Ishikawa (cell line): Measurements from ENCODE around the gene THOP1.

ENCODE experiments used
- CEBPB ChIP-seq: IDR thresholded peaks from 2 replicates; pipeline ENCODE4 v1.6.1; 2012
- CREB1 ChIP-seq: IDR thresholded peaks from 2 replicates; pipeline ENCODE4 v1.6.1; 2012; ENCODE audit warnings: low read depth
- EGR1 ChIP-seq: IDR thresholded peaks from 2 replicates; pipeline ENCODE4 v1.6.1; 2012
- EP300 ChIP-seq: IDR thresholded peaks from 2 replicates; pipeline ENCODE4 v1.6.1; 2012; ENCODE audit warnings: borderline replicate concordance
- FOXM1 ChIP-seq: IDR thresholded peaks from 2 replicates; pipeline ENCODE4 v1.6.1; 2012; ENCODE audit warnings: low read depth, borderline replicate concordance
- NFIC ChIP-seq: IDR thresholded peaks from 2 replicates; pipeline ENCODE4 v1.6.1; 2012
- RAD21 ChIP-seq: IDR thresholded peaks from 2 replicates; pipeline ENCODE4 v1.6.1; 2012; ENCODE audit warnings: low read depth
- TAF1 ChIP-seq: IDR thresholded peaks from 2 replicates; pipeline ENCODE4 v1.6.1; 2012; ENCODE audit warnings: low read depth, mild to moderate bottlenecking
- TCF12 ChIP-seq: IDR thresholded peaks from 2 replicates; pipeline ENCODE4 v1.6.1; 2012; ENCODE audit warnings: low read depth
- TEAD4 ChIP-seq: IDR thresholded peaks from 2 replicates; pipeline ENCODE4 v1.6.1; 2012
- YY1 ChIP-seq: IDR thresholded peaks from 2 replicates; pipeline ENCODE4 v1.6.1; 2012; ENCODE audit warnings: low read depth
- ZBTB7A ChIP-seq: IDR thresholded peaks from 2 replicates; pipeline ENCODE4 v1.6.1; 2012; ENCODE audit warnings: low read depth
- TF ChIP-seq, protein P1 (sequence below): IDR thresholded peaks from 2 replicates; pipeline ENCODE4 v1.6.1; 2012
- TF ChIP-seq, protein P2 (sequence below): IDR thresholded peaks from 2 replicates; pipeline ENCODE4 v1.6.1; 2012
- TF ChIP-seq, protein P3 (sequence below): IDR thresholded peaks from 2 replicates; pipeline ENCODE4 v1.6.1; 2012; ENCODE audit warnings: low read depth, mild to moderate bottlenecking

The THOP1 gene

DNA sequence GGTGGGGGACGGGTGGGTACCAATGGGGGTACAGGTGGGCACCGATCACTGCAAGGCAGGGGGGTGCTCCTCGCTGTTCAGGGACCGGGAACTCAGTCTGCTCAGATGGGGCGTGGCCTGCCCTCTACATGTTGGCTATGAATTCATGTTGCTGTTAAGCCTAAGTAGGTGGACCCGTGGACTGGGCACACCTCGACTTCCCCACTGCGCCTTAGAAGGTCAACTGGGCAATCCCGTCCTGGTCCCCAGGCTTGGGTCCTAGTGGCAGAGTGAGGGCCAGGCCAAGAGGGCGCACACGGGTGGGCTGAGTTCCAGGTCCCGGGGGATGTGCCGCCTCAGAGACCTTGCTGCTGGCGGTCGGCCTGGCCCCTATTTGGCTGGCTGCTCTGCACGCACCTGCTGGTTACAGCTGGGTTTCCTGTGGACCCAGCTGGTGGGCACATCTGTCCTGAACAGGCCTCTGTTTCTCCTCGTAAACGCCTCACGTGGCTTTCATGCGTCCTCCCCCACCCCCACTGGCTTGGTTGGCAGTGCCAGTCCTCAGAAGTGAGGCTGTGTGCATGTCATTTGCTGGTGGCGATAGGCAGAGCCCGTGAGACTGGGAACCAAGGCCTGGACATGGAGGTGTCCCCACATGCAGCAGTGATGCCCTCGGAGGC lies 20.8 kb downstream of the THOP1 start:
- TF ChIP-seq, protein P1, sequence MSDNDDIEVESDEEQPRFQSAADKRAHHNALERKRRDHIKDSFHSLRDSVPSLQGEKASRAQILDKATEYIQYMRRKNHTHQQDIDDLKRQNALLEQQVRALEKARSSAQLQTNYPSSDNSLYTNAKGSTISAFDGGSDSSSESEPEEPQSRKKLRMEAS, result no peak
- TF ChIP-seq TEAD4 (no peak), ZBTB7A (no peak), CREB1 (no peak), FOXM1 (no peak)

DNA sequence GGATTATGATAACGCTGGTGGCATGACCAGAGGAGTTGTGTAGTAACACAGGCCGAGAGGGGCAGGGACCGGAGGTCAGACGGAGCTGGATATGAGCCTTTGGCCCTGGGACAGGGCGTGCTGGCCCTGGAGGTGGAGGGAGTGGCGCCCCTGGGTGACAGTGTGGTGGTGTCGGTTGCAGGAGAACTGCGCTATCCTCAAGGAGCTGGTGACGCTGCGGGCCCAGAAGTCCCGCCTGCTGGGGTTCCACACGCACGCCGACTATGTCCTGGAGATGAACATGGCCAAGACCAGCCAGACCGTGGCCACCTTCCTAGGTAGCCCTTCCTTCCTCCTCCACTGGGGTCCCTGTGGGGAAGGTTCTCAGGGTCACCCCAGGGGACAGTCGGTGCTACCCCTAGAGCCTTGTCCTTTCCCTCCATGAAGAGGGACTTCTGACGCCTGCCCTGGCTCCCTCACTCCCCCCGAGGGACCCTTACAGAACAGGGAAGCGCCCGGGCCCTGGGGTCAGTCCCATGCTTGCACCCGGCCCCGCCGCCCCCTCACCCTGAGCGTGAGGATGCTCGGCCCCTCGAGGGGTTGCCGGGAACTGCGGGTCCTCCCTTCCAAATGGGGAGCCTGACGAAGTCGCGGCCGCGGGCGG lies 21.6 kb downstream of the THOP1 start:
- no peak for TF ChIP-seq EGR1
- TF ChIP-seq ZBTB7A, result no peak
- no peak for TF ChIP-seq RAD21
- TF ChIP-seq, protein P1, result no peak
- TF ChIP-seq CEBPB, result no peak
- no peak for TF ChIP-seq NFIC
- TF ChIP-seq, protein P2, sequence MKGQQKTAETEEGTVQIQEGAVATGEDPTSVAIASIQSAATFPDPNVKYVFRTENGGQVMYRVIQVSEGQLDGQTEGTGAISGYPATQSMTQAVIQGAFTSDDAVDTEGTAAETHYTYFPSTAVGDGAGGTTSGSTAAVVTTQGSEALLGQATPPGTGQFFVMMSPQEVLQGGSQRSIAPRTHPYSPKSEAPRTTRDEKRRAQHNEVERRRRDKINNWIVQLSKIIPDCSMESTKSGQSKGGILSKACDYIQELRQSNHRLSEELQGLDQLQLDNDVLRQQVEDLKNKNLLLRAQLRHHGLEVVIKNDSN, result no peak
- no peak for TF ChIP-seq FOXM1
- no peak for TF ChIP-seq TCF12
- TF ChIP-seq TAF1, result no peak
- TF ChIP-seq, protein P3, sequence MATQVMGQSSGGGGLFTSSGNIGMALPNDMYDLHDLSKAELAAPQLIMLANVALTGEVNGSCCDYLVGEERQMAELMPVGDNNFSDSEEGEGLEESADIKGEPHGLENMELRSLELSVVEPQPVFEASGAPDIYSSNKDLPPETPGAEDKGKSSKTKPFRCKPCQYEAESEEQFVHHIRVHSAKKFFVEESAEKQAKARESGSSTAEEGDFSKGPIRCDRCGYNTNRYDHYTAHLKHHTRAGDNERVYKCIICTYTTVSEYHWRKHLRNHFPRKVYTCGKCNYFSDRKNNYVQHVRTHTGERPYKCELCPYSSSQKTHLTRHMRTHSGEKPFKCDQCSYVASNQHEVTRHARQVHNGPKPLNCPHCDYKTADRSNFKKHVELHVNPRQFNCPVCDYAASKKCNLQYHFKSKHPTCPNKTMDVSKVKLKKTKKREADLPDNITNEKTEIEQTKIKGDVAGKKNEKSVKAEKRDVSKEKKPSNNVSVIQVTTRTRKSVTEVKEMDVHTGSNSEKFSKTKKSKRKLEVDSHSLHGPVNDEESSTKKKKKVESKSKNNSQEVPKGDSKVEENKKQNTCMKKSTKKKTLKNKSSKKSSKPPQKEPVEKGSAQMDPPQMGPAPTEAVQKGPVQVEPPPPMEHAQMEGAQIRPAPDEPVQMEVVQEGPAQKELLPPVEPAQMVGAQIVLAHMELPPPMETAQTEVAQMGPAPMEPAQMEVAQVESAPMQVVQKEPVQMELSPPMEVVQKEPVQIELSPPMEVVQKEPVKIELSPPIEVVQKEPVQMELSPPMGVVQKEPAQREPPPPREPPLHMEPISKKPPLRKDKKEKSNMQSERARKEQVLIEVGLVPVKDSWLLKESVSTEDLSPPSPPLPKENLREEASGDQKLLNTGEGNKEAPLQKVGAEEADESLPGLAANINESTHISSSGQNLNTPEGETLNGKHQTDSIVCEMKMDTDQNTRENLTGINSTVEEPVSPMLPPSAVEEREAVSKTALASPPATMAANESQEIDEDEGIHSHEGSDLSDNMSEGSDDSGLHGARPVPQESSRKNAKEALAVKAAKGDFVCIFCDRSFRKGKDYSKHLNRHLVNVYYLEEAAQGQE, result no peak
- TF ChIP-seq EP300, result no peak
- TF ChIP-seq TEAD4, result no peak
- no peak for TF ChIP-seq YY1

DNA sequence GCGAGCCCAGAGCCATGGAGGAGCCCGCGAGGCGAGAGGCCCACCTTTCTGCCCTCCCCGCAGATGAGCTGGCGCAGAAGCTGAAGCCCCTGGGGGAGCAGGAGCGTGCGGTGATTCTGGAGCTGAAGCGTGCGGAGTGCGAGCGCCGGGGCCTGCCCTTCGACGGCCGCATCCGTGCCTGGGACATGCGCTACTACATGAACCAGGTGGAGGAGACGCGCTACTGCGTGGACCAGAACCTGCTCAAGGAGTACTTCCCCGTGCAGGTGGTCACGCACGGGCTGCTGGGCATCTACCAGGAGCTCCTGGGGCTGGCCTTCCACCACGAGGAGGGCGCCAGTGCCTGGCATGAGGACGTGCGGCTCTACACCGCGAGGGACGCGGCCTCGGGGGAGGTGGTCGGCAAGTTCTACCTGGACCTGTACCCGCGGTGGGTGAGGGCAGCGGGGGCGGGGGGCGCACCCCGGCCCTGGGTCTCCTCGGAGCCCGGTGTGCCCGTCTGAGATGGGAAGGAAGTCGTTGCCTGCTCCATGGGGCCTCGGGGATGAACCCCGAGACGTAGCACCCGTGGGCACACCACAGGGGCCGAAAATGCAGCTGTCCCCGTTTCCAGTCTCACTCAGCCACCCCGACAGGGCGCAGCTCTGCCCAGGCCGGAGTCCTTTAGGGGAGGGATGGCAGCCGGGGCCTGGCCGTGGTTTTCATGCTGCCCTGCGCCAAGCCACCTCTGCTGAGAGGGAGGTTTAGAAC lies 22.3 kb downstream of the THOP1 start:
- TF ChIP-seq, protein P2, result no peak
- TF ChIP-seq YY1 (no peak), NFIC (no peak), EP300 (no peak), RAD21 (no peak), CREB1 (no peak), TCF12 (no peak), CEBPB (no peak), TAF1 (no peak), EGR1 (no peak), FOXM1 (no peak), TEAD4 (no peak), ZBTB7A (no peak)
- TF ChIP-seq, protein P3, result no peak
- TF ChIP-seq, protein P1, result no peak

DNA sequence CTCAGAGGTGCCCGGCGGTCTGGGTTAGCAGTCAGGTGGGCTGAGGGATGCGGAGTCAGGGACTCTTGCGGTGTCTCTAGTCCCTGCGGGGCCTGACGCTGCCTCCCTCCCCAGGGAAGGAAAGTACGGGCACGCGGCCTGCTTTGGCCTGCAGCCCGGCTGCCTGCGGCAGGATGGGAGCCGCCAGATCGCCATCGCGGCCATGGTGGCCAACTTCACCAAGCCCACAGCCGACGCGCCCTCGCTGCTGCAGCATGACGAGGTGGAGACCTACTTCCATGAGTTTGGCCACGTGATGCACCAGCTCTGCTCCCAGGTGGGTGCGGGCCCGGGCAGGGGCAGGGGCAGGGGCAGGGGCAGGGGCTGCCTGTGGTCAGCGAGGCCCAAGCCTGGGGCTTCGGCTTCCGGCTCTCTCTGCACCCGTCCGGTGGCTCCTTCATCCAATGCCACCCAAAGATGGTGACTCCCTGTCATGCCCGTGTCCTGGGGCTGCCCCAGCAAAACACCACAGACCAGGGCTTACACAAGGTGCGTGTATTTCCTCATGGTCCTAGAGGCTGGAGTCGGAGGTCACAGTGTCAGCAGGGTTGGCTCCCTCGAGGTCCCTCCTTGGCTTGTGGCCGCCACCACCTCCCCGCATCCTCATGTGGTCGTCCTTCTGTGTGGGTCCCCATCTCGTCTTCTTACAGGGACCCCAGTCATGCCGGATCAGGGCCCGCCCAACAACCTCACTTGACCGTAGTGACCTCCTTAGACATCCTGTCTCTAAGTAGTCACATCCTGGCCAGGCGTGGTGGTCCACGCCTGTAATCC lies 23.0 kb downstream of the THOP1 start:
- no peak for TF ChIP-seq YY1
- no peak for TF ChIP-seq EGR1
- TF ChIP-seq, protein P1, result no peak
- TF ChIP-seq, protein P2, result no peak
- TF ChIP-seq FOXM1, result no peak
- TF ChIP-seq, protein P3, result no peak
- TF ChIP-seq TEAD4, result no peak
- no peak for TF ChIP-seq TAF1
- no peak for TF ChIP-seq ZBTB7A
